Measurements from ENCODE around the gene PRAMEF5. TPM values are rescaled to one million over a fixed set of nuclear protein-coding genes. Genes with fewer than 3 reads are reported as not detected.
"Not testable (repeated sequence)": the region's sequence is repeated elsewhere in the genome, so short reads cannot be mapped to it uniquely, and the experiment has no call there.

Gene PRAMEF5
- total RNA-seq, 1 experiment from 2014 or later, result not detected

- DNase-seq (ENCODE audit: low spot score), result no peak
- CTCF ChIA-PET, result interaction anchor here (0.6 kb wide), 1 partner anchor 146 kb away, joined by 4 read pairs; no protein-coding TSS in a partner anchor
These were observed 29.4 kb upstream of the PRAMEF5 start for GRCh38 chr1:13224480-13225060.

GRCh38 chr1:13225675-13226204 is 28.3 kb upstream of the PRAMEF5 start, which contains the start of gene PRAMEF18:
TSS of gene PRAMEF18 (minus strand) at chr1:13226154. CDS start at chr1:13226106, 48 bp downstream.
- H3K4me3 ChIP-seq (ENCODE audit: low read depth, low read length, poor library complexity, severe bottlenecking); H3K27ac ChIP-seq (ENCODE audit: low read depth, low read length, poor library complexity, severe bottlenecking); BruUV-seq (replicated peaks); H3K9me3 ChIP-seq (ENCODE audit: low read depth, low read length, poor library complexity, severe bottlenecking); DNase-seq (ENCODE audit: low spot score); CTCF ChIA-PET; POLR2A ChIA-PET (ENCODE audit: low non-redundant PET); H3K4me1 ChIP-seq (ENCODE audit: insufficient read depth, low read length, poor library complexity, severe bottlenecking); H3K36me3 ChIP-seq (ENCODE audit: insufficient read depth, low read length, poor library complexity, severe bottlenecking); H3K27me3 ChIP-seq (replicated peaks; ENCODE audit: insufficient read depth, low read depth, low read length, poor library complexity); intact Hi-C loops (cut with micrococcal nuclease; ENCODE audit: unreplicated experiment): not testable (repeated sequence)

More at GRCh38 chr1:13224480-13225060, 29.4 kb upstream of the PRAMEF5 start:
- BruUV-seq (replicated peaks), result no TSS peak
- H3K4me3 ChIP-seq (ENCODE audit: low read depth, low read length, poor library complexity, severe bottlenecking), result no peak overlapping the region
- no peak for TF ChIP-seq CTCF (conservative IDR thresholded peaks at IDR 0.05; ENCODE audit: low read depth, low read length)
- no peak for TF ChIP-seq EZH2 (IDR thresholded peaks at IDR 0.05; ENCODE audit: borderline replicate concordance, low read depth, low read length, poor library complexity, severe bottlenecking)
- no peak overlapping the region for H3K27ac ChIP-seq (ENCODE audit: low read depth, low read length, poor library complexity, severe bottlenecking)
- H3K9me3 ChIP-seq (ENCODE audit: low read depth, low read length, poor library complexity, severe bottlenecking), result no peaks in the 10 kb centered on the region
- no peaks in the 10 kb centered on the region for H3K36me3 ChIP-seq (ENCODE audit: insufficient read depth, low read length, poor library complexity, severe bottlenecking)
- intact Hi-C loops (cut with micrococcal nuclease; ENCODE audit: unreplicated experiment), result no loop called here
- POLR2A ChIA-PET (ENCODE audit: low non-redundant PET), result no interaction called here
- H3K4me1 ChIP-seq (ENCODE audit: insufficient read depth, low read length, poor library complexity, severe bottlenecking), result no peaks in the 10 kb centered on the region
- H3K27me3 ChIP-seq (replicated peaks; ENCODE audit: insufficient read depth, low read depth, low read length, poor library complexity), result peaks cover 6% of the 10 kb centered on the region

GRCh38 chr1:13227271-13228055 is 26.5 kb upstream of the PRAMEF5 start:
- intact Hi-C loops (cut with micrococcal nuclease; ENCODE audit: unreplicated experiment); BruUV-seq (replicated peaks); CTCF ChIA-PET: not testable (repeated sequence)

GRCh38 chr1:13228343-13228781 is 25.6 kb upstream of the PRAMEF5 start:
- CTCF ChIA-PET, result no interaction called here
- intact Hi-C loops (cut with micrococcal nuclease; ENCODE audit: unreplicated experiment), result no loop called here
- Histone ChIP-seq H3K27ac (ENCODE audit: low read depth, low read length, poor library complexity, severe bottlenecking) (no peak overlapping the region), H3K27me3 (replicated peaks; ENCODE audit: insufficient read depth, low read depth, low read length, poor library complexity) (peaks cover 6% of the 10 kb centered on the region), H3K4me1 (ENCODE audit: insufficient read depth, low read length, poor library complexity, severe bottlenecking) (no peaks in the 10 kb centered on the region), H3K36me3 (ENCODE audit: insufficient read depth, low read length, poor library complexity, severe bottlenecking) (no peaks in the 10 kb centered on the region), H3K9me3 (ENCODE audit: low read depth, low read length, poor library complexity, severe bottlenecking) (no peaks in the 10 kb centered on the region), H3K4me3 (ENCODE audit: low read depth, low read length, poor library complexity, severe bottlenecking) (no peak overlapping the region)
- POLR2A ChIA-PET (ENCODE audit: low non-redundant PET), result no interaction called here
- BruUV-seq (replicated peaks), result no TSS peak
- TF ChIP-seq CTCF (conservative IDR thresholded peaks at IDR 0.05; ENCODE audit: low read depth, low read length), result peak; percentile 71
- no peak for TF ChIP-seq EZH2 (IDR thresholded peaks at IDR 0.05; ENCODE audit: borderline replicate concordance, low read depth, low read length, poor library complexity, severe bottlenecking)
- peak; percentile 47 for DNase-seq (ENCODE audit: low spot score)

More at GRCh38 chr1:13227271-13228055, 26.5 kb upstream of the PRAMEF5 start:
- H3K27me3 ChIP-seq (replicated peaks; ENCODE audit: insufficient read depth, low read depth, low read length, poor library complexity); DNase-seq (ENCODE audit: low spot score); H3K9me3 ChIP-seq (ENCODE audit: low read depth, low read length, poor library complexity, severe bottlenecking); H3K4me1 ChIP-seq (ENCODE audit: insufficient read depth, low read length, poor library complexity, severe bottlenecking); POLR2A ChIA-PET (ENCODE audit: low non-redundant PET); H3K27ac ChIP-seq (ENCODE audit: low read depth, low read length, poor library complexity, severe bottlenecking); H3K36me3 ChIP-seq (ENCODE audit: insufficient read depth, low read length, poor library complexity, severe bottlenecking); H3K4me3 ChIP-seq (ENCODE audit: low read depth, low read length, poor library complexity, severe bottlenecking): not testable (repeated sequence)

GRCh38 chr1:13230096-13230495 is 23.9 kb upstream of the PRAMEF5 start:
- H3K36me3 ChIP-seq (ENCODE audit: insufficient read depth, low read length, poor library complexity, severe bottlenecking); intact Hi-C loops (cut with micrococcal nuclease; ENCODE audit: unreplicated experiment); POLR2A ChIA-PET (ENCODE audit: low non-redundant PET); BruUV-seq (replicated peaks); H3K9me3 ChIP-seq (ENCODE audit: low read depth, low read length, poor library complexity, severe bottlenecking); H3K4me1 ChIP-seq (ENCODE audit: insufficient read depth, low read length, poor library complexity, severe bottlenecking); CTCF ChIA-PET; H3K4me3 ChIP-seq (ENCODE audit: low read depth, low read length, poor library complexity, severe bottlenecking); H3K27me3 ChIP-seq (replicated peaks; ENCODE audit: insufficient read depth, low read depth, low read length, poor library complexity); H3K27ac ChIP-seq (ENCODE audit: low read depth, low read length, poor library complexity, severe bottlenecking); DNase-seq (ENCODE audit: low spot score): not testable (repeated sequence)

- POLR2A ChIA-PET (ENCODE audit: low non-redundant PET); H3K36me3 ChIP-seq (ENCODE audit: insufficient read depth, low read length, poor library complexity, severe bottlenecking); H3K27ac ChIP-seq (ENCODE audit: low read depth, low read length, poor library complexity, severe bottlenecking); H3K4me3 ChIP-seq (ENCODE audit: low read depth, low read length, poor library complexity, severe bottlenecking); H3K4me1 ChIP-seq (ENCODE audit: insufficient read depth, low read length, poor library complexity, severe bottlenecking); DNase-seq (ENCODE audit: low spot score); BruUV-seq (replicated peaks); H3K27me3 ChIP-seq (replicated peaks; ENCODE audit: insufficient read depth, low read depth, low read length, poor library complexity); intact Hi-C loops (cut with micrococcal nuclease; ENCODE audit: unreplicated experiment); CTCF ChIA-PET; H3K9me3 ChIP-seq (ENCODE audit: low read depth, low read length, poor library complexity, severe bottlenecking): not testable (repeated sequence)
These were observed 23.4 kb upstream of the PRAMEF5 start for GRCh38 chr1:13230601-13231000.

Data from A673 (cell line).